UCSD-AML1 (cell line): ENCODE measurements around the gene RXRA.

ENCODE experiments used
- DNase-seq: peaks from one replicate; lab custom pipeline; 2025; ENCODE audit not compliant: unreplicated experiment; lab: John Stamatoyannopoulos, UW

Gene RXRA

DNA sequence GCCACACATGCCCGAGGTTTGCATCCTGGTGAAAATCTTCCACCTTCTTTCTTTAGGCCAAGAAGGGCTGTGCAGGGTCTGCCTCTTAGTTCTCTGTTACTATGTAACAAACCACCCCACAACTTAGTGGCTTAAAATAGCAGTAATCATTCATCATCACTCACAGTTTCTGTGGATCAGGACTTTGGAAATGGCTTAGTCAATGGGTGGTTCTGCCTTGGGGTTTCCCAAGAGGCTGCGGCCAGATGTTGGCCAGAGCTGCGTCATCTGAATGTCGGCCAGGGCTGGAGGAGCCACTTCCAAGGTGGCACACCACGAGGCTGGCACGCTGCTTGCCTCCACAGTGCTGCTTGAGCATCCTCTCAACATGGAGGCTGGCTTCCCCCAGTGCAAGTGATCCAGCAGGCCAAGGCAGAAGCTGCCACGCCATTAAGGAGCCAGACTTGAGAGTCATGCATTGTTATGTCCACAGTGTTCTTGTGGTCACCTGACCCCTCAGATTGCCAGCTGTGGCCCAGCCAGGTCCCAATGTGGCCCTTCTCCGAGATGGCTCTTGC lies 135.2 kb downstream of the RXRA start:
- no peak for DNase-seq

GRCh38 chr9:134462318-134462717 lies 136.1 kb downstream of the RXRA start:
- no peak for DNase-seq

GRCh38 chr9:134463280-134463679 lies 137.0 kb downstream of the RXRA start:
- no peak for DNase-seq

GRCh38 chr9:134466869-134467616 lies 140.8 kb downstream of the RXRA start:
- no peak for DNase-seq

GRCh38 chr9:134468358-134468757 lies 142.1 kb downstream of the RXRA start:
- DNase-seq, result no peak

DNA sequence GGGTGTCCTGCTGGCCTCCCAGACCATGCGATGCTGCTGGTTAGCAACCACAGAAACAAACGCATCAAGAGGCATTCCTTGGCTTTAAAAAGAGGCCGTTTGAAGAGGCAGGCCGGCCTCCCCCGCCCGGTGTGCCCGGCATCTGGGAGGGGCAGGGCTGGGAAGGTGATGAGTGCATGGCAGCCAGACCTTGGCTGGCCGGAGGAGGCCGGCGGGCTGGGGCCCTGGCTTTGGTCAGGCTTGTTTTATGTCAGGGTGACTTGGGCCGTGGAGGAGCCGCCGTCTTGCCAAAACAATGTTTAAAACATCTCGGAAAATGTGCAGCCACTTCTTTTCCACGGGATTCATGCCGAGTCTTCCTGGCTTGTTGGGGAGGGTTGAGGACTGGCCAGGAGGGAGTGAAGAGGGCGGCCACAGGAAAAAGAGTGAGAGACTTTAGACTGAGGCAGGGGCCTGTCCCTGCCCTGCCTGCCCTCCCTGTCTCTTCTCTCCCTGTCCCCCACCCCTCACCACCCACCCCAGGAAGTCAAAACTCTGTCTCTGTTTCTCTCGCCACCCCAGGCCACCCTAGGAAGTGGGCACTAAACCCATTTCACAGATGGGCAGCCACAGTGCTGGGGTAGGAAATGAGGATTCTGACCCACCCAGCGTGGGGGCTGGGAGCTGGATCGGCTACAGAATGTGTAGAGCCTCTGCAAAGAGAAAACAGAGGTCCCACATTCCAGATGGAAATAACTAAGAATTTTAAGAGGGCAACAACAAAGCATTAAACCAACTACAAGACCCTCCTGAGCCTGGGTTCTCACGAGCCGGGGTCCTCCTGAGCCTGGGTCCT lies 143.0 kb downstream of the RXRA start:
- DNase-seq, result no peak

DNA sequence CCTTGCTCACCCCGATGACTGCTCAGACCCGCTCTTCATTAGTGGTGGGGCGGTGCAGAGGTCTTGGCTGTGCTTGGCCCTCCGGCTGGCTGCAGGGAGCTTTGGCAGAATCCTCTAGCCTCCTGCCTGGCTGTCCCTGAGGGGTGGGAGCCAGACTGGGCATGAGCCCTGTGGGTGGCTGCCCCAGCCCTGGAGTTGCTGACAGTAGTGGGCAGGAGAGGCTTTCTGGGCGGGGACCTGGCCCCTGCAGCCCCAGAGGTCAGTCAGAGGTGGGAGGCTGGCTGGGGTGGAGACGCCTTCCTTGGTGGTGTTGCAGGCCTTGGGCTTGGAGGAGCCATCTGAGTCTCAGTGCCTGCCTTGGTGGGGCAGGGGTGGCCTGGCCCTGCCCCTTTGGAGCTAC lies 146.0 kb downstream of the RXRA start:
- no peak for DNase-seq

DNA sequence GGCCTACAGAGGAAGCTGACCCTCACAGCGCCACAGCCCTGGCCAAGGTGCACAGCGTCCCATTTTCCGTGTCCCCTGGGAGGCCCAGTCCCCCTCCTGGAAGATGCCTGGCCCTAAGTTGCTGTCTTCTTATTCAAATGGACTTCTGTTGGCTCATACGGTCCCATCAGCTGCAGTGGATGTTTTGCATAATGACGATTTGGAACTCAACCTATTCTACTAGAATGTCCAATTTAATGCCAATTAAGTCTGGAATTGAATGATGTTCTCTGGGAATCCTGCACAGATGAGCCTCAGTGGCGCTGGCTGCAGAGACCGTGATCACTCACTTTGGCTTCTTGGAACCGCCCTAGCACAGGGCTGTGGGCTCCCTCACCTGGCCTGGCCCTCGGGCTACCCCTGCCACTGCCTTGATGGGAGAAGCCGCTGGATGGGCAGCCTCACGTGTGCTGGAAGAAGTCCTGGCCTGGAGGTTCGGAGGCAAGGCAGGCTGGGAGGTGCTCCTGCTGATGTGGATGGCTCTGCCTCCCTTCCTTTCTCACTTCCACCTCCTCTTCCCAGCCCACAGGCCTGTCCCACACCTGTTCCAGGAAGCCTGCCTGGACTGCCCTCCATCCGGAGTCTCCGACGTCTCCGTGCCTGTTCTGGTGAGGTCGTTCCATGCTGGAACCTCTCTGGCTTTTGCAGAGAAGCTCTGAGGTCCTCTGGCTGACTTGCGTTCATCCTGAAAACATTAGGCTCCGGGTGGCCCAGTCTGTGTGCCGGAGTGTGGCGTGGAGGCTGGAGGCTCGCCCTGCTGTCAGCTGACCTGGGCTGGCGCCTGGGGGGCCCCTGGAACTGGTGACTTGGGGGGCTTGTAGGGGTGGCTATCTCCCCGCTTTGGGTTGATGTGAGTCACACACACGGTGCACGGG lies 147.1 kb downstream of the RXRA start:
- DNase-seq, result no peak

- no peak for DNase-seq
Observed at GRCh38 chr9:134474055-134474370, 147.8 kb downstream of the RXRA start.

DNA sequence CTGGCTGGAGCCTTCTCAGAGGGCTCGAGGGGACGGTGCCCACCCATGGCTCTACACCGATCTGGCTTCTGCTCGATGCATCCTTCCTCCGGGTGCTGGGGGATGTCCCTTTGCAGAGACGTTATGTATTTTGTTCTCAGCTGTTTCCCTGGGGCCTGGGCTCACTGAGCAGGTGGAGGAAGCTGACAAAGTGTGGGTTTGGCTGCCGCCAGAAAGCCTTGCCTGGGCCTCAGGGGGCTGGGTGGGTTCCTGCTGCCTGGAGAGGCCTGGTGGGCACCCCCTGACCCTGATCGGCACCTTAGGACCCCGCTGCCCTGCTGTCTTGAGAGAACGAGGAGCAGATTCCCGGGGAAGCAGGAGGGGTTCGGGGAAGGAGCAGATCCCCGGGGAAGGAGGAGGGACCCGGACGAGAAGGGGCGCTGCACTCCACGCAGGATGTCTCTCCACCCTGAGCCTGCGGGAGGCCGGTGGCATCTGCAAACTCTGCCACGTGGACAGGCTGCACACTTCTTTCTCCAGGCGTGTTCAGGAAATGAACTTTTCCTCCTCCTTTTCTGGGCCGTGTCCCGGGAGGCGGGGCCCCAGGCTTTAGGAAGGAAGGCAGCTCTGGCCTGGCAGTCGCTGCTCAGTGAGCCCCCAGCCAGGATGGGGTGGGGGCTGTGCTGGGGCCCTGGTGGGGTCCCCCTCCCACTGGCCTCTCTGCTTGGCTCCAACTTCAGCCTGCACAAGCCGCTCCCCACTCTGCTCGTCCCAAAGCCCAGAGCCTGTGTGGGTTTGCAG lies 148.9 kb downstream of the RXRA start:
- peak; percentile 85 for DNase-seq

DNA sequence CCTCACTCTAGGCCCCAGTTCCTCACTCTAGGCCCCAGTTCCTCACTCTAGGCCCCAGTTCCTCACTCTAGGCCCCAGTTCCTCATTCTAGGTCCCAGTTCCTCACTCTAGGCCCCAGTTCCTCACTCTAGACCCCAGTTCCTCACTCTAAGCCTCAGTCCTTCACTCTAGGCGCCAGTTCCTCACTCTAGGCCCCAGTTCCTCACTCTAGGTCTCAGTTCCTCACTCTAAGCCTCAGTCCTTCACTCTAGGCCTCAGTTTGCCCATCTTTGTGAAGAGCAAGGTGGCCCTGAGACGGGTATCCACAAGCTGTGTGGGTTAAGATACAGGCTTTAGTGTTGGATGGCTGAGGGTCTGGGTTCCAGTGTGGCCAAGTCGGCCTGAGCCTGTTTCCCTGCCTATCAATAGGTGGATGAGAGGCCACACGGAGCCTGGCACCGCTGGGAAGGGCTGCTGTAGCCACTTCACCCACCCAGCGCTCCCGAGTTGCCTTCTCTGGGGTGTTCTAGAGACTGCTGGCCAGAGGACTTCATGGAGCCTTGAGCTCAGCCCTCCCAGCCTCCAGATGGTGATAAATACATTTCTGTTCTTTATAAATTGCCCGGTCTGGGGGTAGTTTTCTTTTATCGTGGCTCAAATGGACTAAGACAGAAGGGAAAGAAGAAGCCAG lies 150.2 kb downstream of the RXRA start:
- DNase-seq, result no peak

DNA sequence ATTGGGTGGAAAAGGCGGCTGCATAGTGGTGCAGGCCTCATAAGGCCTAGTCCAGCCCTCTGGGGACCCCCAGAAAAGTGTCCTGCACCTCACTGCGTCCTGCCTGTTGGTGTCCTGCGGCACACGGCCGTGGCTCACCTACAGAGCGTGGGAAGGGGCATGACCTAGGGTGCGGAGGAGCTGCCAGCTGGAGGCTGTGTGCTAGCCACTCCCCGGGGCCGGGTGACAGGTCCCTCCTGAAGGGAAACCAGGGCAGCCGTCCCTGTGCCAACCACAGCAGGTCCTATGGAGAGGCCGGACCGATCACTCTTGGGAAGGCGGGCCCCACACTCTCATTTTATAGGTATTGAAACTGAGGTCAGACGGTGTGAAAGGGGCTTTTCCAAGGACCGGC lies 150.7 kb downstream of the RXRA start:
- DNase-seq, result no peak

DNA sequence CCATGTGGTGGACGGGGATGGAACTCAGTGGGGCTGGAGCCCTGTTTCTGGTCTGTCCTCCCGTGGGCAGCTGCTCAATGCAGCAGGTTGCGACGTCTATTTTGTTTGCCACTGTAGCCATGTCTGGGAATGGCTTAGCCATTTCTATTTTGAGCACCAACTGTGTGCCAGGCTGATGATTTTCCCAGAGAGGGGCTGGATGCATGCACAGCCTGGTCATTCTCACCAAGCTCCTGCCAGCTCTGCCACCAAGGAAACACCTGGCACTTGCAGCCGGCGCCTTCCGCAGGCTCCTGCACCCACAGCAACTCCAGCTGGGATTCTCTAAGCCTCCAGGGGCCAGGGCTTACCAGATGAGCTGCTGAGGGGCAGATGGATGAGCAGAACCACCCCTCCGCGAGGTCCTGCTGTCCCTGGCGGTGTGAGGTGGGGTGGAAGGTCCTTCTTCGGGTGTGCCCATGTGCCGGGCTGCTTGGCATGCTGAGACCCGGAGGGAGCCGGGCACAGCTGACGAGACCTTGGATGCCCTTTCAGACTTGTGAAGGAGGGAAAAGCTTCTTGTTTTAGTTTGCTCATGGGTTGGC lies 151.2 kb downstream of the RXRA start:
- DNase-seq, result no peak

DNA sequence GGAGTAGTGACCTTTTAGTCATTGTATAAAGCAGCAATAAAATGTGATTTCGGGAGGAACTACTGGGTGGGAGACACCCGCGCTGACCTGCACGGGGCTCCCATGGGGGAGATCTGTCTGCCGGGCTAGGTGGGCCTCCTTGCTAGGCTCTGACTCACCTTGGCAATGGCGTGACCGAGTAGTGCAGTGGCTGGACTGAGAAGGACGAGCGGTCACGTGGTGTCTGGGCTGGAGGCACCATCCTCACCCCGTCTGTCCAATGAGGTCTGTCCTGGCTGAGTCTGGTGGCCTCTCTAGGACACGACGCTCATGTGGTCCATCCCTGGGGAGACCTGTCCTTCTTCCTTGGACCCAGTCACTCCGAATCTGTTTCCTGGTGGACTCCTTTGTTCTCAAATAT lies 151.7 kb downstream of the RXRA start:
- no peak for DNase-seq

- no peak for DNase-seq
Observed at GRCh38 chr9:134481762-134482161, 155.5 kb downstream of the RXRA start.

- no peak for DNase-seq
Observed at GRCh38 chr9:134482226-134482625, 156.0 kb downstream of the RXRA start.

GRCh38 chr9:134483361-134484184 lies 157.3 kb downstream of the RXRA start:
- DNase-seq, result no peak

DNA sequence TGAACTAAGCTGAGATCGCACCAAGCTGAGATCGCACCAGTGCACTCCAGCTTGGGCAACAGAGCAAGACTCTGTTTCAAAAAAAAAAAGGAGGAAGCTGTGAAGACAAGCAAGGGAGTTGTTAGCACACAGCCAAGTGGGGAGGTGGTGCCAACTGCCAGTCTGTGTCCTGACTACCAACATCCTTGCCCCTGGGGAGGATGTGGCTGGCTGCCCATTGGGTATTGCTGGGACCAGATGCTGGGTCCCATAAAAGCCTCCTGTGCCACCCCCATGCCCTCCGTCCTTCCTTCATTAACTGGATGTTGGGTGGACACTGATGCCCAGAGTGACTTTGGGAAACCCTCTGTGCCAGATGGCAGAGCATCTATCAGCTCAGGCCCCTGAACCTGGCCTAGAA lies 158.2 kb downstream of the RXRA start:
- no peak for DNase-seq

DNA sequence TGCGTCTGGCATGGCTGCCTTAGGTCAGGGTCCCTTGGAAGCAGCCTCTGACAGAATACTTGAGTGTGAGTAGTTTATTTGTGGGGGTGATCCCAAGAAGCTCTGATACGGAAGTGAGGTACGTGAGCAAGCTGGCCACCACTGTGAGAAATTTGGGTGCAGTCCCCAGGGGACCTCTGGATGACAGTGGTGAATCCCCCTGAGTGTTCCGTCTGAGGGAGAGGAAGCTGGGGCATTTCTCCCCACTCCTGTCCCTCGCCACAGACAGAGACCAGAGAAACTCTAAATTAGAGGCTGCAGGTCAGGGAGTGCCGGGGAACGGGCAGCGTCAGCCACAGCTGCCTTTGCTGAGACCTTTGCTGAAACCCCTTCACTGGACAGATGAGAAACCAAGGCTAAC lies 159.4 kb downstream of the RXRA start:
- no peak for DNase-seq
